GM12878 (cell line): ENCODE data around the gene UVRAG. TPM values are rescaled to one million over a fixed set of nuclear protein-coding genes. Genes with fewer than 3 reads are reported as not detected.

ENCODE experiments used
- ATAC-seq: fragments of 200-7000 bp; cut with Tn5 transposase; 3 replicates; pipeline ENCODE4 v1.9.1; 2020; ENCODE audit warnings: mild to moderate bottlenecking, moderate library complexity
- BruUV-seq: library from RNA; stranded (reverse); fragments of 400-500 nt; replicated peaks from 2 replicates; lab custom pipeline; 2021; lab: Mats Ljungman, UMichigan
- CTCF ChIA-PET: fragments of 300-600 bp; sonication (Branson Sonifier 250); formaldehyde crosslinking; extraction: SDS; loops from one replicate; lab custom pipeline; 2021; ENCODE audit warnings: inconsistent platforms; lab: Yijun Ruan, JAX
- POLR2A ChIA-PET: fragments of 350-600 bp; formaldehyde crosslinking; extraction: SDS; loops from one replicate; lab custom pipeline; 2021; ENCODE audit warnings: inconsistent platforms; lab: Charles Lee
- RAD21 ChIA-PET: fragments of 300-600 bp; sonication (Branson Sonifier 250); formaldehyde crosslinking; loops from one replicate; lab custom pipeline; 2023; ENCODE audit warnings: antibody characterized with exemption; ENCODE audit not compliant: unreplicated experiment; lab: Charles Lee
- SMC1A ChIA-PET: fragments of 300-600 bp; sonication (Branson Sonifier 250); formaldehyde crosslinking; loops from one replicate; lab custom pipeline; 2023; ENCODE audit not compliant: unreplicated experiment, uncharacterized antibody; lab: Charles Lee
- DNase-seq: peaks from one replicate; pipeline ENCODE4 v3.0.0-alpha.2; 2011; ENCODE audit warnings: low read depth, low spot score
- FAIRE-seq: peaks from 3 replicates; lab custom pipeline; 2011; peaks lifted over from hg19 to GRCh38; lab: Jason Lieb, UNC
- H2AFZ ChIP-seq: 2 replicates; pipeline ENCODE4 v1.6.0; 2011; ENCODE audit warnings: low read depth, low read length, control low read depth; ENCODE audit not compliant: control insufficient read depth
- H3K27ac ChIP-seq: 2 replicates; pipeline ENCODE4 v1.5.1; 2011; ENCODE audit warnings: control low read depth; ENCODE audit not compliant: control insufficient read depth, insufficient read depth
- H3K27me3 ChIP-seq, 2 experiments: replicated peaks in 1 of 2; 2 replicates each; pipeline versions ENCODE4 v1.6.0 to v1.6.1; 2011; ENCODE audit warnings: low read length in 1 of 2; ENCODE audit not compliant: control insufficient read depth in 2 of 2, insufficient read depth in 2 of 2
- H3K36me3 ChIP-seq, 2 experiments: 2 replicates each; pipeline ENCODE4 v1.5.1; 2011; ENCODE audit warnings: low read length in 1 of 2; ENCODE audit not compliant: control insufficient read depth in 2 of 2, insufficient read depth in 2 of 2
- H3K4me1 ChIP-seq: 2 replicates; pipeline ENCODE4 v1.6.1; 2011; ENCODE audit warnings: mild to moderate bottlenecking, low read length, moderate library complexity, mixed read lengths; ENCODE audit not compliant: control insufficient read depth, insufficient read depth
- H3K4me2 ChIP-seq: 2 replicates; pipeline ENCODE4 v1.6.0; 2011; ENCODE audit warnings: control low read depth; ENCODE audit not compliant: control insufficient read depth, insufficient read depth
- H3K4me3 ChIP-seq: fragments of 200-600 bp; sonication (generic); 2 replicates; pipeline ENCODE4 v1.5.1; 2016
- H3K79me2 ChIP-seq: 2 replicates; pipeline ENCODE4 v1.6.0; 2011; ENCODE audit warnings: low read length; ENCODE audit not compliant: control insufficient read depth, insufficient read depth
- H3K9ac ChIP-seq: 2 replicates; pipeline ENCODE4 v1.8.0; 2011; ENCODE audit warnings: low read length, control low read depth, mixed read lengths; ENCODE audit not compliant: control insufficient read depth, insufficient read depth
- H3K9me3 ChIP-seq: replicated peaks from 3 replicates; pipeline ENCODE4 v1.5.1; 2011; ENCODE audit warnings: mild to moderate bottlenecking, low read length; ENCODE audit not compliant: control insufficient read depth, insufficient read depth
- H4K20me1 ChIP-seq: 2 replicates; pipeline ENCODE4 v1.6.0; 2011; ENCODE audit not compliant: control insufficient read depth, insufficient read depth
- CBFB ChIP-seq: IDR thresholded peaks from 2 replicates; pipeline ENCODE4 v1.6.1; 2016; ENCODE audit warnings: antibody characterized with exemption, low read depth
- IKZF2 ChIP-seq, 2 experiments: fragments of 450-650 bp; IDR thresholded peaks; 2 replicates each; pipeline ENCODE4 v1.6.1; 2017; ENCODE audit warnings: mild to moderate bottlenecking in 2 of 2, moderate library complexity in 2 of 2
- NBN ChIP-seq: fragments of 450-650 bp; IDR thresholded peaks from 2 replicates; pipeline ENCODE4 v1.6.1; 2016
- NRF1 ChIP-seq: conservative IDR thresholded peaks from 2 replicates; pipeline ENCODE4 v1.6.1; 2011; ENCODE audit warnings: mild to moderate bottlenecking, low read depth, low read length, improper control_type of control experiment
- SMAD1 ChIP-seq: fragments of 450-650 bp; IDR thresholded peaks from 2 replicates; pipeline ENCODE4 v1.6.1; 2018; ENCODE audit warnings: mild to moderate bottlenecking, low read depth; ENCODE audit not compliant: partially characterized antibody
- ZZZ3 ChIP-seq: IDR thresholded peaks from 2 replicates; pipeline ENCODE4 v1.6.1; 2011; ENCODE audit warnings: low read depth; ENCODE audit not compliant: control insufficient read depth, insufficient read length
- WGBS: methylation state at CpG from one replicate; pipeline ENCODE4 v1.1.6; 2016; ENCODE audit warnings: low lambda C conversion rate; ENCODE audit not compliant: insufficient replicate concordance, insufficient coverage; ENCODE audit errors: missing lambda C conversion rate; 5-methylcytosine and 5-hydroxymethylcytosine counted together
- in situ Hi-C: fragments of 300-500 bp; cut with MboI; formaldehyde crosslinking; loops from 9 replicates; pipeline ENCODE4 v1.14.3; 2018; ENCODE audit warnings: mixed read lengths
- intact Hi-C: fragments of 100-400 bp; cut with micrococcal nuclease; formaldehyde crosslinking; loops from one replicate; pipeline ENCODE4 v1.14.2; 2022; ENCODE audit not compliant: unreplicated experiment
- polyA plus RNA-seq, 11 experiments: library from polyadenylated mRNA; depleted of rRNA in 4 of 11; unstranded in 6 of 11; stranded (reverse) in 5 of 11; fragments of >200 nt; fragmentation: Nextera tagmentation in 4 of 11; fragmentation: Illumina TruSeq in 1 of 11; extraction: Ambion mirVana in 4 of 11; extraction: Trizol in 1 of 11; gene quantifications; 1 replicate in 1 of 11; 2 replicates in 10 of 11; pipeline versions ENCODE4 v1.2.1 to v1.2.3, GENCODE V29; 2011 to 2016; ENCODE audit warnings: inconsistent platforms in 2 of 11, missing spikeins in 2 of 11, low read depth in 1 of 11
- total RNA-seq, 4 experiments: library from RNA; depleted of rRNA in 3 of 4; stranded (reverse); fragments of >200 nt in 3 of 4; fragmentation: Illumina TruSeq in 1 of 4; extraction: Trizol in 1 of 4; gene quantifications; 2 replicates each; pipeline versions ENCODE4 v1.2.1 to v1.2.3, GENCODE V29; 2013 to 2021

The UVRAG gene
- total and polyA plus RNA-seq, 10 of the 15 experiments (the other 5 are each of a cell fraction or from before 2014, with no cell fraction given), result 7.0 to 43.4 (median 37.0) TPM

DNA sequence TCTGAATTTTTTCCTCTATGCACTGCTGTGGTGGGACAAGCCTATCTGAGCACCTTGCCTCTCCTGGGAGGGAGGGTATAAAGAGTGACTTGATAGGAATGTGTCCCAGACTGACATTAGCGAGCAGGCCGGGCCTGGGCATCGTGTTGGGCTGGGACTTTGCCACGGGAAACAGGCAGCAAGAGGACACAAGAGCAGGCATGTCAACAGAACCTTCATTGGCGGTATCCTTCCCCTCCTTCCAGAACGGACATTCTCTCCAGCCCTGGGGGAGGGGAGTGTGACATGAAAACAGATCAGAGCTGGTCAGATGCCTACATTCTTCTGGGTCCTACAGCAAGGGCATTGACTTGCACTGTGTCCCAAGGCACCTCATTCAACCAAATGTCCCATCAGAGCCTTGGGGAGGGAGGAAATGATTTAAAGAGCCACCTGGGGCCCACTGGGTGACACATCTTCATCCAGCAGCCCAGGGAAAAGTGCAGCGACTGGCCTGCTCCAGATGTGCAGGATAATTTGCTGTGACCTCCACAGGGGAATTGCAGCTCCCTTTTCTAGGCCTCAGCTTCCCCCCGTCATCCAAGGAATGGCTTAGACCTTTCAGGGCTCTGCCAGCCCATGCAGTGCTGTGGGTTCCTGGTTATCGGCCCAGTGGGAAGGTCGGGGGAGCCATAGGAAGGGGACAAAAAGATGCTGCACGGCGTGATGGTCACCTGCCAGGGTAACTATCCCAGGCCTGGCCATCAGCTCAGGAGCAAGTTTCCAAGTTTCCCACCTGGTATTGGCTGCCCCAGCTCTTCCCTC is 21.8 kb upstream of the UVRAG start:
- TF ChIP-seq NRF1, result no peak
- TF ChIP-seq ZZZ3, result no peak
- TF ChIP-seq SMAD1, result no peak
- TF ChIP-seq IKZF2 (IDR thresholded peaks at IDR 0.05), result no peak
- no peak for TF ChIP-seq NBN
- no peak for TF ChIP-seq CBFB
- POLR2A ChIA-PET, result interaction anchor here (0.8 to 1.1 kb wide), 2 partner anchors 12 to 17 kb away, joined by 3 read pairs; no protein-coding TSS in a partner anchor
- H2AFZ ChIP-seq, result no peak overlapping the region
- SMC1A ChIA-PET, result interaction anchor here (0.9 to 1.3 kb wide), 2 partner anchors 10 to 74 kb away, joined by 3 to 6 read pairs; no protein-coding TSS in a partner anchor
- no peak overlapping the region for H3K27ac ChIP-seq
- FAIRE-seq (no peak), DNase-seq (no peak), ATAC-seq (no peak)
- no peaks in the 10 kb centered on the region for H3K9me3 ChIP-seq
- peaks cover 0 to 5% of the 10 kb centered on the region in 2 experiments; a peak in 1 of 4 replicates for H3K36me3 ChIP-seq
- intact Hi-C loops (no loop called here), in situ Hi-C loops (no loop called here)
- CTCF ChIA-PET, result interaction anchor here (0.7 to 3.1 kb wide), 5 partner anchors 10 to 359 kb away, joined by 3 to 11 read pairs (median 6); no protein-coding TSS in a partner anchor
- BruUV-seq, result no TSS peak
- no peaks in the 10 kb centered on the region for H4K20me1 ChIP-seq
- RAD21 ChIA-PET, result interaction anchor here (1.2 kb wide), 1 partner anchor 10 kb away, joined by 3 read pairs; no protein-coding TSS in a partner anchor
- no peaks in the 10 kb centered on the region for H3K27me3 ChIP-seq
- H3K9ac ChIP-seq, result no peak overlapping the region
- no peaks in the 10 kb centered on the region for H3K79me2 ChIP-seq
- H3K4me1 ChIP-seq, result no peaks in the 10 kb centered on the region
- no peak overlapping the region for H3K4me2 ChIP-seq
- H3K4me3 ChIP-seq, result no peak overlapping the region
- 94% methylated on average over 12 of the region's 12 CpGs for WGBS
